AG09309 (cell line): Measurements from ENCODE around the gene ANKS3.

ENCODE experiments used
- DNase-seq: peaks from one replicate; pipeline ENCODE4 v3.0.0-alpha.2; 2010; ENCODE audit warnings: low read depth
- H3K4me3 ChIP-seq: 2 replicates; pipeline ENCODE4 v1.5.1; 2011; ENCODE audit warnings: mild to moderate bottlenecking, low read depth, low read length, moderate library complexity; ENCODE audit not compliant: control insufficient read depth
- CTCF ChIP-seq: IDR thresholded peaks from 2 replicates; pipeline ENCODE4 v1.5.1; 2011; ENCODE audit warnings: mild to moderate bottlenecking, low read depth, low read length, inconsistent platforms; ENCODE audit not compliant: insufficient read depth, control insufficient read depth; ENCODE audit errors: missing control alignments

ANKS3 gene

DNA sequence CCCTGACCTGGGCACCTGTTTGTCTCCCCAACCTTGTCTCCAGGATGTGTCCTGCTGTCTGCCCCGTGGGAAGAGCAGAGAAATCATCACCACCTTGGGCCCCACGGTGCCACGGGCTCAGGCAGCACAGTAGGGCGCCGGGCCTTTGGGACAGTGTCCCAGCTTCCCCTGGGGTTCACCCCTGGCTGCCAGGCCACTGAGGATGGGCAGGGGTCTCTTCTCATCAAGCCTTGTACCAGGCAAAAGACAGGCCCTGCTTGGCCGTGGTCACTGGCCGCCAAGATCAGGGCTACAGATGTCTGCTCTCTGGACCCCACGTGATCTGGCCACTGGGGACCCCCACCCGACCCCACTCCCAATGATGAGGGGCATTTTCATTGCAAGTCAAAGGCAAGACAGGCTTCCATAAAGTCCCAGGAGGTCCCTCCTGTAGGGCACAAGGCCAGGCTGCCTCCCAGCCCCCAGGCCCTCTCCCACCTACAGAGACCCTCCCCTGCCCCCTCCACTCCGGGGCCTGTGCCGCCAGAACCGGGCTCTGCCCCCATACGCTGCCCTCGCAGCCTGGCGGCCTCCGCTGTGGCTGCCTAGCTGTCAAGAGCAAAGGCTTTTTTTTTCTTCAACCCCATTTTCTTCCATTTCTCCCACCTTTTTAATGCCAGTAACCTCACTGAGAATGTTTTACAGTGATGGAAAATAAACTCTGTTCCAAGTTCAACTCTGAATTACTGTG, 14.8 kb upstream of the ANKS3 start:
- TF ChIP-seq CTCF = no peak
- no peak for DNase-seq
- H3K4me3 ChIP-seq = no peak overlapping the region

DNA sequence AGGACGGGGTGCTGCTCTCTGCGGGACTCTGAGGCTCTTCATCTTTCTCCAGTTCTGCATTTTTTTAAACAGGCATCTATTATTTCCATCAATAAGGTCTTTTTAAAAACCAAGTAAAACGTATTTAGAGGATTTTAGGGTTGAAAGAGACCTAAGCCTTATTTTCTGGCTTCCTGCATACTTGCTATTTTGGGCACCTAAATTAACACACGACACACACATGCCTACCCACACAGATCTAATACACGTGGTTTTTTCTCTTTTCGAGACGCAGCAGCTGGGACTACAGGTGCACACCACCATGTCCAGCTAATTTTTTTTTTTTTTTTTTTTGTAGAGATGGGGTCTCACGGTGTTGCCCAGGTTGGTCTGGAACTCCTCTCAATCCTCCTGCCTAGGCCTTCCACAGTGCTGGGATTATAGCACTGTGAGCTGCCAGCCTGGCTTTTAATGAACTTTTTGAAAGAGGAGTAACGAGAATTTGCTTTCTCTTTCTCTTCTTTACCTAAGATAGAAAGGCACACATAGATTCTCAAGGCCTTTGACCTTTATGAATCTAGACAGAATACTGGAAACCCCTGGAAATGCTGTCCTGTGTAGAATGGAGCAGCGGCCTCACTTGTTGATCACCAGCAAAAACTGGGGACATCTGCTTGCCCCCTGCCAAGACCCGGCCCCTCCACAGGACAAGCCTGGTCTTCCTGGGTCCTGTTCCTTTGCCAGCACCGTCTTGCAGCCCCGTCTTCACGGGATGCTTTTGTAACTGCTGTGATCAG, 14.0 kb upstream of the ANKS3 start:
- H3K4me3 ChIP-seq = no peak overlapping the region
- TF ChIP-seq CTCF = no peak
- DNase-seq = no peak

GRCh38 chr16:4746991-4747574, 13.0 kb upstream of the ANKS3 start:
- no peak overlapping the region for H3K4me3 ChIP-seq
- no peak for DNase-seq
- TF ChIP-seq CTCF = no peak

GRCh38 chr16:4746215-4746614, 12.1 kb upstream of the ANKS3 start:
- no peak for TF ChIP-seq CTCF
- DNase-seq = no peak
- H3K4me3 ChIP-seq = no peak overlapping the region

GRCh38 chr16:4745274-4745569, 11.2 kb upstream of the ANKS3 start:
- no peak for TF ChIP-seq CTCF
- H3K4me3 ChIP-seq = no peak overlapping the region
- no peak for DNase-seq

GRCh38 chr16:4744555-4745273, 10.6 kb upstream of the ANKS3 start:
- H3K4me3 ChIP-seq = no peak overlapping the region
- TF ChIP-seq CTCF = no peak

More at GRCh38 chr16:4744555-4745273, 10.6 kb upstream of the ANKS3 start:
- no peak for DNase-seq
